GM18511 (cell line): ENCODE results near the gene RSBN1L.

Experiments used
- ATAC-seq: cut with Tn5 transposase; IDR thresholded peaks from one replicate; pipeline ENCODE4 v1.9.1; 2021; ENCODE audit warnings: mild to moderate bottlenecking, moderate library complexity; ENCODE audit not compliant: unreplicated experiment

The RSBN1L gene

GRCh38 chr7:77727936-77728701 is 31.9 kb downstream of the RSBN1L start:
- ATAC-seq: no peak

GRCh38 chr7:77729574-77730348 is 33.5 kb downstream of the RSBN1L start:
- no peak for ATAC-seq

- ATAC-seq: no peak
These were observed 35.5 kb downstream of the RSBN1L start for GRCh38 chr7:77731716-77732115.

GRCh38 chr7:77734659-77735421 is 38.6 kb downstream of the RSBN1L start:
- ATAC-seq: no peak

GRCh38 chr7:77735457-77735856 is 39.2 kb downstream of the RSBN1L start:
- no peak for ATAC-seq

GRCh38 chr7:77736991-77737390 is 40.7 kb downstream of the RSBN1L start:
- ATAC-seq: no peak

GRCh38 chr7:77738382-77738781 is 42.1 kb downstream of the RSBN1L start:
- ATAC-seq: no peak

GRCh38 chr7:77738871-77739270 is 42.6 kb downstream of the RSBN1L start:
- ATAC-seq: no peak

- no peak for ATAC-seq
These were observed 44.0 kb downstream of the RSBN1L start for GRCh38 chr7:77740257-77740656.

GRCh38 chr7:77743518-77743917 is 47.3 kb downstream of the RSBN1L start:
- ATAC-seq: no peak

- ATAC-seq: no peak
These were observed 49.5 kb downstream of the RSBN1L start for GRCh38 chr7:77745746-77746145.

GRCh38 chr7:77746164-77746823 is 50.0 kb downstream of the RSBN1L start:
- no peak for ATAC-seq

- ATAC-seq: no peak
These were observed 50.5 kb downstream of the RSBN1L start for GRCh38 chr7:77746824-77747165.

- no peak for ATAC-seq
These were observed 50.9 kb downstream of the RSBN1L start for GRCh38 chr7:77747178-77747577.

- no peak for ATAC-seq
These were observed 51.5 kb downstream of the RSBN1L start for GRCh38 chr7:77747718-77748117.

- ATAC-seq: no peak
These were observed 55.8 kb downstream of the RSBN1L start for GRCh38 chr7:77752016-77752415.

GRCh38 chr7:77753173-77753572 is 56.9 kb downstream of the RSBN1L start:
- ATAC-seq: no peak

GRCh38 chr7:77757589-77757988 is 61.3 kb downstream of the RSBN1L start:
- ATAC-seq: peak; percentile 93

GRCh38 chr7:77759294-77759889 is 63.1 kb downstream of the RSBN1L start:
- no peak for ATAC-seq

- ATAC-seq: no peak
These were observed 64.7 kb downstream of the RSBN1L start for GRCh38 chr7:77760809-77761453.
